ENCODE measurements around the gene BCL2L1. TPM values are rescaled to one million over a fixed set of nuclear protein-coding genes. Genes with fewer than 3 reads are reported as not detected.

BCL2L1 gene
- polyA plus RNA-seq, 1 donor from 2014 or later = 125 TPM

DNA sequence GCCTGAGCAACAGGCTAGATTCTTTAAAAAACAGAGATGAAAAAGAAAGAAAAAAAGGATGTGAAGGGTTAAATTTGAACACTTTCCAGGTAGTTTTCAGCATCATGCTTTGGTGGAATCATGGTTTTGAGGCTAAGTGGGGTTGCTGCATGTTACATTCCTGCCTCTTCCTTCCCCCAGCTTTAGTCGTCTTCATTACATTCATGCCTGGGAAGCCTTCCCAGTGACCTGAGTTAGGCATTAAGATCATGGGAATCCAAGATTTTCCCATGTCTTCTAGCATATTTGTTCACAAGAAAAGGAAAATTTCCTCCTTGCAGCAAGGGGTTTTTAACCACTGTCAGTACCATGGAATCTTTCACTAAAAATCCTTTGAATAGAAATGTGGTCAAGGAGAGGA is 28.5 kb upstream of the BCL2L1 start:
- peaks cover 41% of the 10 kb centered on the region for H3K79me2 ChIP-seq (replicated peaks; ENCODE audit: insufficient read depth, low read length)
- TF ChIP-seq TAF1 (IDR thresholded peaks at IDR 0.05; ENCODE audit: low read depth) (no peak), RAD21 (conservative IDR thresholded peaks at IDR 0.05) (no peak), SMC3 (conservative IDR thresholded peaks at IDR 0.05; ENCODE audit: poor library complexity) (no peak), EP300 (conservative IDR thresholded peaks at IDR 0.05; ENCODE audit: poor library complexity, severe bottlenecking) (no peak), POLR2AphosphoS5 (IDR thresholded peaks at IDR 0.05) (no peak), MXI1 (conservative IDR thresholded peaks at IDR 0.05; ENCODE audit: poor library complexity, severe bottlenecking) (no peak), EZH2 (IDR thresholded peaks at IDR 0.05; ENCODE audit: borderline replicate concordance, insufficient read depth, low read length, poor library complexity, severe bottlenecking) (no peak)
- TF ChIP-seq, protein P1, sequence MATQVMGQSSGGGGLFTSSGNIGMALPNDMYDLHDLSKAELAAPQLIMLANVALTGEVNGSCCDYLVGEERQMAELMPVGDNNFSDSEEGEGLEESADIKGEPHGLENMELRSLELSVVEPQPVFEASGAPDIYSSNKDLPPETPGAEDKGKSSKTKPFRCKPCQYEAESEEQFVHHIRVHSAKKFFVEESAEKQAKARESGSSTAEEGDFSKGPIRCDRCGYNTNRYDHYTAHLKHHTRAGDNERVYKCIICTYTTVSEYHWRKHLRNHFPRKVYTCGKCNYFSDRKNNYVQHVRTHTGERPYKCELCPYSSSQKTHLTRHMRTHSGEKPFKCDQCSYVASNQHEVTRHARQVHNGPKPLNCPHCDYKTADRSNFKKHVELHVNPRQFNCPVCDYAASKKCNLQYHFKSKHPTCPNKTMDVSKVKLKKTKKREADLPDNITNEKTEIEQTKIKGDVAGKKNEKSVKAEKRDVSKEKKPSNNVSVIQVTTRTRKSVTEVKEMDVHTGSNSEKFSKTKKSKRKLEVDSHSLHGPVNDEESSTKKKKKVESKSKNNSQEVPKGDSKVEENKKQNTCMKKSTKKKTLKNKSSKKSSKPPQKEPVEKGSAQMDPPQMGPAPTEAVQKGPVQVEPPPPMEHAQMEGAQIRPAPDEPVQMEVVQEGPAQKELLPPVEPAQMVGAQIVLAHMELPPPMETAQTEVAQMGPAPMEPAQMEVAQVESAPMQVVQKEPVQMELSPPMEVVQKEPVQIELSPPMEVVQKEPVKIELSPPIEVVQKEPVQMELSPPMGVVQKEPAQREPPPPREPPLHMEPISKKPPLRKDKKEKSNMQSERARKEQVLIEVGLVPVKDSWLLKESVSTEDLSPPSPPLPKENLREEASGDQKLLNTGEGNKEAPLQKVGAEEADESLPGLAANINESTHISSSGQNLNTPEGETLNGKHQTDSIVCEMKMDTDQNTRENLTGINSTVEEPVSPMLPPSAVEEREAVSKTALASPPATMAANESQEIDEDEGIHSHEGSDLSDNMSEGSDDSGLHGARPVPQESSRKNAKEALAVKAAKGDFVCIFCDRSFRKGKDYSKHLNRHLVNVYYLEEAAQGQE (IDR thresholded peaks at IDR 0.05; ENCODE audit: borderline replicate concordance) = no peak
- TF ChIP-seq, protein P2, sequence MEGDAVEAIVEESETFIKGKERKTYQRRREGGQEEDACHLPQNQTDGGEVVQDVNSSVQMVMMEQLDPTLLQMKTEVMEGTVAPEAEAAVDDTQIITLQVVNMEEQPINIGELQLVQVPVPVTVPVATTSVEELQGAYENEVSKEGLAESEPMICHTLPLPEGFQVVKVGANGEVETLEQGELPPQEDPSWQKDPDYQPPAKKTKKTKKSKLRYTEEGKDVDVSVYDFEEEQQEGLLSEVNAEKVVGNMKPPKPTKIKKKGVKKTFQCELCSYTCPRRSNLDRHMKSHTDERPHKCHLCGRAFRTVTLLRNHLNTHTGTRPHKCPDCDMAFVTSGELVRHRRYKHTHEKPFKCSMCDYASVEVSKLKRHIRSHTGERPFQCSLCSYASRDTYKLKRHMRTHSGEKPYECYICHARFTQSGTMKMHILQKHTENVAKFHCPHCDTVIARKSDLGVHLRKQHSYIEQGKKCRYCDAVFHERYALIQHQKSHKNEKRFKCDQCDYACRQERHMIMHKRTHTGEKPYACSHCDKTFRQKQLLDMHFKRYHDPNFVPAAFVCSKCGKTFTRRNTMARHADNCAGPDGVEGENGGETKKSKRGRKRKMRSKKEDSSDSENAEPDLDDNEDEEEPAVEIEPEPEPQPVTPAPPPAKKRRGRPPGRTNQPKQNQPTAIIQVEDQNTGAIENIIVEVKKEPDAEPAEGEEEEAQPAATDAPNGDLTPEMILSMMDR (IDR thresholded peaks at IDR 0.05; ENCODE audit: poor library complexity, severe bottlenecking) = no peak
- H3K4me2 ChIP-seq (ENCODE audit: low read length) = no peak overlapping the region

DNA sequence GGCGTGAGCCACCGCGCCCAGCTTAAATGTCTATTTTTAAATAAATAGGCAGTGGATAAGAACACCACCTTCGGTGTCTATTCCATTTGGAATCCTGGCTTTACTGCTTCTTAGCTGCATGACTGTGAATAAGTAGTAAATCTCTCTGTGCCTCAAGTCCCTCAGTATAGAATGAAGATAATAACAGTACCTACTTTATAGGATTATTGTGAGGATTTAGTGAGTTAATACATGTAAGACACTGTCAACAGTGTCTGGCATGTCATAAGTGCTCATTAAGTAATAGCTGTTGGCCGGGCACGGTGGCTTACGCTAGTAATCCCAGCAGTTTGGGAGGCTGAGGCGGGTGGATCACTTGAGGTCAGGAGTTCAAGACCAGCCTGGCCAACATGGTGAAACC is 26.6 kb upstream of the BCL2L1 start:
- Histone ChIP-seq H3K4me2 (ENCODE audit: low read length) (no peak overlapping the region), H3K27ac (ENCODE audit: low read length) (no peak overlapping the region), H3K4me3 (ENCODE audit: low read length) (no peak overlapping the region), H3K9me2 (ENCODE audit: insufficient read depth, low read length) (no peaks in the 10 kb centered on the region), H3F3A (ENCODE audit: insufficient read depth, low read length, poor library complexity, severe bottlenecking) (no peaks in the 10 kb centered on the region), H3K36me3 (ENCODE audit: insufficient read depth, low read length) (no peaks in the 10 kb centered on the region), H4K20me1 (ENCODE audit: insufficient read depth) (no peaks in the 10 kb centered on the region), H3K27me3 (ENCODE audit: insufficient read depth, low read depth, low read length) (no peaks in the 10 kb centered on the region), H3K79me2 (replicated peaks; ENCODE audit: insufficient read depth, low read length) (peaks cover 32% of the 10 kb centered on the region), H3K9me3 (ENCODE audit: low read length) (no peaks in the 10 kb centered on the region), H2AFZ (ENCODE audit: low read depth, low read length) (no peak overlapping the region), H3K9ac (ENCODE audit: low read length) (no peak overlapping the region)
- TF ChIP-seq MXI1 (conservative IDR thresholded peaks at IDR 0.05; ENCODE audit: poor library complexity, severe bottlenecking) = no peak
- no peak for TF ChIP-seq SMC3 (conservative IDR thresholded peaks at IDR 0.05; ENCODE audit: poor library complexity)
- TF ChIP-seq RAD21 (conservative IDR thresholded peaks at IDR 0.05) = no peak
- no peak for TF ChIP-seq TAF1 (IDR thresholded peaks at IDR 0.05; ENCODE audit: low read depth)
- no peak for TF ChIP-seq EP300 (conservative IDR thresholded peaks at IDR 0.05; ENCODE audit: poor library complexity, severe bottlenecking)
- no peak for TF ChIP-seq POLR2AphosphoS5 (IDR thresholded peaks at IDR 0.05)
- TF ChIP-seq, protein P1 (IDR thresholded peaks at IDR 0.05; ENCODE audit: borderline replicate concordance) = no peak
- TF ChIP-seq EZH2 (IDR thresholded peaks at IDR 0.05; ENCODE audit: borderline replicate concordance, insufficient read depth, low read length, poor library complexity, severe bottlenecking) = no peak
- TF ChIP-seq, protein P2 (IDR thresholded peaks at IDR 0.05; ENCODE audit: poor library complexity, severe bottlenecking) = no peak

More for the DNA sequence above, 28.5 kb upstream of the BCL2L1 start:
- Histone ChIP-seq H3K27me3 (ENCODE audit: insufficient read depth, low read depth, low read length) (no peaks in the 10 kb centered on the region), H2AFZ (ENCODE audit: low read depth, low read length) (no peak overlapping the region), H3K9me3 (ENCODE audit: low read length) (no peaks in the 10 kb centered on the region), H3K36me3 (ENCODE audit: insufficient read depth, low read length) (no peaks in the 10 kb centered on the region), H3F3A (ENCODE audit: insufficient read depth, low read length, poor library complexity, severe bottlenecking) (no peaks in the 10 kb centered on the region), H3K9me2 (ENCODE audit: insufficient read depth, low read length) (no peaks in the 10 kb centered on the region), H3K4me3 (ENCODE audit: low read length) (no peak overlapping the region), H4K20me1 (ENCODE audit: insufficient read depth) (no peaks in the 10 kb centered on the region), H3K27ac (ENCODE audit: low read length) (no peak overlapping the region), H3K9ac (ENCODE audit: low read length) (no peak overlapping the region)
